ENCODE measurements around the gene ADD3. TPM values are rescaled to one million over a fixed set of nuclear protein-coding genes. Genes with fewer than 3 reads are reported as not detected.

The ADD3 gene
- total and polyA plus RNA-seq, 8 donors: 31.9 to 83.3 (median 47.2) TPM

- H3K4me1 ChIP-seq: peaks cover 0 to 5% (median 0%) of the 10 kb centered on the region in 3 donors
- no peaks in the 10 kb centered on the region for H3K36me3 ChIP-seq
- H3K9me3 ChIP-seq: no peaks in the 10 kb centered on the region
- ATAC-seq (no peak), FAIRE-seq (no peak), DNase-seq (no peak)
- TF ChIP-seq CTCF (IDR thresholded peaks at IDR 0.05): no peak
- intact Hi-C loops (cut with DNase I): no loop called here
- 61 to 71% methylated on average over 4 of the region's 4 CpGs for WGBS, 2 donors
- no peak overlapping the region for H3K27ac ChIP-seq
- no peaks in the 10 kb centered on the region for H3K27me3 ChIP-seq
- no peak overlapping the region for H3K4me3 ChIP-seq
Measured at GRCh38 chr10:110023785-110024465, 16.1 kb downstream of the ADD3 start.

GRCh38 chr10:110029450-110029849 lies 21.7 kb downstream of the ADD3 start:
- 81 to 92% methylated on average over 2 of the region's 2 CpGs for WGBS, 2 donors
- DNase-seq (no peak), FAIRE-seq (no peak), ATAC-seq (no peak)
- TF ChIP-seq CTCF (IDR thresholded peaks at IDR 0.05): no peak
- Histone ChIP-seq H3K27ac (no peak overlapping the region), H3K36me3 (no peaks in the 10 kb centered on the region), H3K27me3 (no peaks in the 10 kb centered on the region), H3K4me1 (peaks cover 5 to 32% (median 25%) of the 10 kb centered on the region in 3 donors), H3K4me3 (no peak overlapping the region), H3K9me3 (no peaks in the 10 kb centered on the region)
- intact Hi-C loops (cut with DNase I): no loop called here

GRCh38 chr10:110032801-110033700 lies 25.3 kb downstream of the ADD3 start:
- ATAC-seq: peak; percentile 78 to 93 (median 86)
- FAIRE-seq: no peak
- peak overlapping the region in 1 of 4 donors; percentile 17 for H3K27ac ChIP-seq
- H3K27me3 ChIP-seq: no peaks in the 10 kb centered on the region
- peak in 3 of 6 donors; percentile 40 to 66 (median 62) for DNase-seq
- H3K9me3 ChIP-seq: no peaks in the 10 kb centered on the region
- no peak for TF ChIP-seq CTCF (IDR thresholded peaks at IDR 0.05)
- H3K4me1 ChIP-seq: peaks cover 5 to 31% (median 30%) of the 10 kb centered on the region in 3 donors
- H3K36me3 ChIP-seq: no peaks in the 10 kb centered on the region
- WGBS, 2 donors: 11 to 14% methylated on average over 4 of the region's 4 CpGs
- no peak overlapping the region for H3K4me3 ChIP-seq
- intact Hi-C loops (cut with DNase I): no loop called here

DNA sequence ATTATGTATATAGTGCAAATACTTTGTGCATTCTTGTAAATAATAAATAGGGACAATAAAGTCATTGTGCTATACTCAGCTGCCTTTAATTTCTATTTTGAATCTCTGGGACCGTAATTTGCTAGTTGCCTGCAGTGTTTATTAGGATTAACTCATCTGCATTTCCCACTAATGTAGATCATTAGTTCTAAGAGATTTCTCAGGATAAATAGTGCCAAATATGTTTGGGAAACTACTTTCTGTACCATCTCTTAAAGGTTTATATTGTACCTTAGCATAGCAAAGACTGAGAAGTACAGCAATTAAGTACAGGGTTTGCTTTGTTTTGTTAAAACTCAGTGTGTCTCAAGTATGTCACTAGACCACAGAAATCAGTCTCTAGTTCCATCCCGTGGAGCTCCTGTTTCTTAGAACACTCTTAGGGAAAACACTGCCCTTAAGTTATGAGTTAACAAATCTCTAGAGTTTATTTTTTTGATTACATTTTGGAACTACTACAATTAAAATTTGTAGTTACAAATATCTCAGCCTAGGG lies 26.0 kb downstream of the ADD3 start:
- no peak for DNase-seq
- peak in 1 of 4 donors; percentile 26 for ATAC-seq
- Histone ChIP-seq H3K4me3 (no peak overlapping the region), H3K9me3 (no peaks in the 10 kb centered on the region), H3K4me1 (peaks cover 7 to 31% (median 30%) of the 10 kb centered on the region in 3 donors), H3K27me3 (no peaks in the 10 kb centered on the region), H3K36me3 (no peaks in the 10 kb centered on the region), H3K27ac (no peak overlapping the region)
- WGBS, 2 donors: 9 to 11% methylated on average over 2 of the region's 2 CpGs
- no peak for TF ChIP-seq CTCF (IDR thresholded peaks at IDR 0.05)
- intact Hi-C loops (cut with DNase I): no loop called here
- no peak for FAIRE-seq

All from pancreas (tissue), 10 donors.